ENCODE measurements around the gene GPRASP1. TPM values are rescaled to one million over a fixed set of nuclear protein-coding genes. Genes with fewer than 3 reads are reported as not detected.

GPRASP1 gene
- total RNA-seq, 1 experiment from 2014 or later = 3.2 TPM

DNA sequence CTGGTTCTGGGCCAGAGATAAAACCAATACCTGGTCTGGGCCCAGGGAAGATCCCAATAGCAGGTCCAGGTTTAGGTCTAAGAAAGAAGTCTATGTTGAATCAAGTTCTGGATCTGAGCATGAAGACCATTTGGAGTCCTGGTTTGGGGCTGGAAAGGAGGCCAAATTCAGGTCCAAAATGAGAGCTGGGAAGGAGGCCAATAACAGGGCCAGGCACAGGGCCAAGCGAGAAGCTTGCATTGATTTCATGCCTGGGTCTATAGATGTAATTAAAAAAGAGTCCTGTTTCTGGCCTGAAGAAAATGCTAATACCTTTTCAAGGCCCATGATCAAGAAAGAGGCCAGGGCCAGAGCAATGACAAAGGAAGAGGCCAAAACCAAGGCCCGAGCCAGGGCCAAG, 3.4 kb downstream of the GPRASP1 start:
- H3K4me3 Mint-ChIP-seq = no peak overlapping the region
- no peak overlapping the region for H2AK5ac ChIP-seq (ENCODE audit: insufficient read length, low read length)
- peaks cover 50% of the 10 kb centered on the region for H3K9me3 ChIP-seq (ENCODE audit: control insufficient read depth, low read depth, low read length)
- no peak overlapping the region for H3T11ph ChIP-seq (ENCODE audit: low read length)
- H3K9ac ChIP-seq (ENCODE audit: extremely low read depth, insufficient read length, low read length) = no peak overlapping the region
- H3K56ac ChIP-seq (ENCODE audit: insufficient read length, low read depth, low read length) = no peak overlapping the region
- no peak overlapping the region for H4K8ac ChIP-seq (replicated peaks; ENCODE audit: insufficient read length, low read depth, low read length)
- peaks cover 10% of the 10 kb centered on the region for H3K23me2 ChIP-seq (ENCODE audit: insufficient read length, low read depth, low read length, poor library complexity, severe bottlenecking)
- H2BK15ac ChIP-seq (ENCODE audit: low read depth, low read length) = no peak overlapping the region
- no peak overlapping the region for H4K91ac ChIP-seq (ENCODE audit: insufficient read length, low read depth, low read length)
- H3K27me3 ChIP-seq (ENCODE audit: insufficient read depth, low read length) = no peaks in the 10 kb centered on the region
- H3K79me1 ChIP-seq (ENCODE audit: insufficient read depth, low read depth, low read length, poor library complexity, severe bottlenecking) = no peaks in the 10 kb centered on the region
- H3K27ac Mint-ChIP-seq = no peak overlapping the region
- no peak overlapping the region for H3K27ac ChIP-seq (ENCODE audit: insufficient read length, low read depth, low read length)
- no peak overlapping the region for H4K5ac ChIP-seq (ENCODE audit: insufficient read length, low read depth, low read length)
- H3K4me2 ChIP-seq (ENCODE audit: insufficient read depth, insufficient read length, low read length) = no peak overlapping the region
- no peak overlapping the region for H2AFZ ChIP-seq (ENCODE audit: low read length)
- no peaks in the 10 kb centered on the region for H3K79me2 ChIP-seq (ENCODE audit: insufficient read depth, low read length)
- WGBS (ENCODE audit: extremely low coverage, insufficient read length, low lambda C conversion rate) = no CpG with 5 or more reads among the region's 2 CpGs
- no peaks in the 10 kb centered on the region for H4K20me1 ChIP-seq (ENCODE audit: control insufficient read depth, insufficient read depth, insufficient read length)
- H3K4ac ChIP-seq (ENCODE audit: low read depth, low read length) = no peak overlapping the region
- H3K18ac ChIP-seq (ENCODE audit: insufficient read length, low read depth, low read length) = no peak overlapping the region
- no peak for DNase-seq
- no peak overlapping the region for H3K23ac ChIP-seq (ENCODE audit: insufficient read length, low read depth, low read length)
- H3K14ac ChIP-seq (ENCODE audit: insufficient read depth, low read length) = no peak overlapping the region
- TF ChIP-seq, protein P1, sequence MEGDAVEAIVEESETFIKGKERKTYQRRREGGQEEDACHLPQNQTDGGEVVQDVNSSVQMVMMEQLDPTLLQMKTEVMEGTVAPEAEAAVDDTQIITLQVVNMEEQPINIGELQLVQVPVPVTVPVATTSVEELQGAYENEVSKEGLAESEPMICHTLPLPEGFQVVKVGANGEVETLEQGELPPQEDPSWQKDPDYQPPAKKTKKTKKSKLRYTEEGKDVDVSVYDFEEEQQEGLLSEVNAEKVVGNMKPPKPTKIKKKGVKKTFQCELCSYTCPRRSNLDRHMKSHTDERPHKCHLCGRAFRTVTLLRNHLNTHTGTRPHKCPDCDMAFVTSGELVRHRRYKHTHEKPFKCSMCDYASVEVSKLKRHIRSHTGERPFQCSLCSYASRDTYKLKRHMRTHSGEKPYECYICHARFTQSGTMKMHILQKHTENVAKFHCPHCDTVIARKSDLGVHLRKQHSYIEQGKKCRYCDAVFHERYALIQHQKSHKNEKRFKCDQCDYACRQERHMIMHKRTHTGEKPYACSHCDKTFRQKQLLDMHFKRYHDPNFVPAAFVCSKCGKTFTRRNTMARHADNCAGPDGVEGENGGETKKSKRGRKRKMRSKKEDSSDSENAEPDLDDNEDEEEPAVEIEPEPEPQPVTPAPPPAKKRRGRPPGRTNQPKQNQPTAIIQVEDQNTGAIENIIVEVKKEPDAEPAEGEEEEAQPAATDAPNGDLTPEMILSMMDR (conservative IDR thresholded peaks at IDR 0.05) = no peak
- H3K36me3 Mint-ChIP-seq (ENCODE audit: insufficient read depth in 1 of 3, low read depth in 3 of 3) = peaks cover 5 to 21% (median 8%) of the 10 kb centered on the region in 3 experiments; a peak in 6 of 7 replicates
- H2BK5ac ChIP-seq (ENCODE audit: insufficient read length, low read length) = no peak overlapping the region
- H3K27me3 Mint-ChIP-seq (ENCODE audit: low read depth) = peaks cover 16% of the 10 kb centered on the region
- no peak overlapping the region for H2BK20ac ChIP-seq (ENCODE audit: low read depth, low read length, poor library complexity, severe bottlenecking)
- H2BK12ac ChIP-seq (ENCODE audit: insufficient read length, low read depth, low read length) = no peak overlapping the region
- no peak overlapping the region for H2BK120ac ChIP-seq (ENCODE audit: low read depth, low read length, poor library complexity, severe bottlenecking)
- peaks cover 7 to 8% of the 10 kb centered on the region in 2 experiments; a peak in 3 of 4 replicates for H3K4me1 Mint-ChIP-seq
- no peaks in the 10 kb centered on the region for H3K4me1 ChIP-seq (ENCODE audit: insufficient read depth, low read length)
- peaks cover 74 to 76% of the 10 kb centered on the region in 2 experiments for H3K9me3 Mint-ChIP-seq

All from H9 (cell line).